Fibroblast of pulmonary artery (primary cell): ENCODE data around the gene LRRC8B.
"Not testable (repeated sequence)": the region's sequence is repeated elsewhere in the genome, so short reads cannot be mapped to it uniquely, and the experiment has no call there.

Experiments used
- DNase-seq: peaks from one replicate; pipeline ENCODE4 v3.0.0-alpha.2; 2010; ENCODE audit warnings: low read depth
- H3K4me3 ChIP-seq: replicated peaks from 2 replicates; pipeline ENCODE4 v1.5.1; 2011; ENCODE audit warnings: low read depth, mild to moderate bottlenecking, control low read depth, low read length, moderate library complexity
- TF ChIP-seq, protein P1 (sequence below): IDR thresholded peaks from 2 replicates; pipeline ENCODE4 v1.5.1; 2011; ENCODE audit warnings: mild to moderate bottlenecking, control low read depth, low read length, inconsistent platforms; ENCODE audit errors: missing control alignments

LRRC8B gene

GRCh38 chr1:89487972-89488371 is 36.7 kb upstream of the LRRC8B start:
- TF ChIP-seq, protein P1, sequence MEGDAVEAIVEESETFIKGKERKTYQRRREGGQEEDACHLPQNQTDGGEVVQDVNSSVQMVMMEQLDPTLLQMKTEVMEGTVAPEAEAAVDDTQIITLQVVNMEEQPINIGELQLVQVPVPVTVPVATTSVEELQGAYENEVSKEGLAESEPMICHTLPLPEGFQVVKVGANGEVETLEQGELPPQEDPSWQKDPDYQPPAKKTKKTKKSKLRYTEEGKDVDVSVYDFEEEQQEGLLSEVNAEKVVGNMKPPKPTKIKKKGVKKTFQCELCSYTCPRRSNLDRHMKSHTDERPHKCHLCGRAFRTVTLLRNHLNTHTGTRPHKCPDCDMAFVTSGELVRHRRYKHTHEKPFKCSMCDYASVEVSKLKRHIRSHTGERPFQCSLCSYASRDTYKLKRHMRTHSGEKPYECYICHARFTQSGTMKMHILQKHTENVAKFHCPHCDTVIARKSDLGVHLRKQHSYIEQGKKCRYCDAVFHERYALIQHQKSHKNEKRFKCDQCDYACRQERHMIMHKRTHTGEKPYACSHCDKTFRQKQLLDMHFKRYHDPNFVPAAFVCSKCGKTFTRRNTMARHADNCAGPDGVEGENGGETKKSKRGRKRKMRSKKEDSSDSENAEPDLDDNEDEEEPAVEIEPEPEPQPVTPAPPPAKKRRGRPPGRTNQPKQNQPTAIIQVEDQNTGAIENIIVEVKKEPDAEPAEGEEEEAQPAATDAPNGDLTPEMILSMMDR, result no peak
- no peak overlapping the region for H3K4me3 ChIP-seq
- no peak for DNase-seq

GRCh38 chr1:89489047-89489729 is 35.4 kb upstream of the LRRC8B start:
- TF ChIP-seq, protein P1, result no peak
- no peak overlapping the region for H3K4me3 ChIP-seq
- DNase-seq, result peak; percentile 41

- no peak overlapping the region for H3K4me3 ChIP-seq
- no peak for DNase-seq
- TF ChIP-seq, protein P1, result no peak
Measured at GRCh38 chr1:89490389-89490788, 34.2 kb upstream of the LRRC8B start.

GRCh38 chr1:89499320-89499719 is 25.3 kb upstream of the LRRC8B start:
- no peak for DNase-seq
- H3K4me3 ChIP-seq, result no peak overlapping the region
- TF ChIP-seq, protein P1, result no peak

GRCh38 chr1:89502042-89502441 is 22.6 kb upstream of the LRRC8B start:
- no peak overlapping the region for H3K4me3 ChIP-seq
- DNase-seq, result no peak
- TF ChIP-seq, protein P1, result no peak

DNA sequence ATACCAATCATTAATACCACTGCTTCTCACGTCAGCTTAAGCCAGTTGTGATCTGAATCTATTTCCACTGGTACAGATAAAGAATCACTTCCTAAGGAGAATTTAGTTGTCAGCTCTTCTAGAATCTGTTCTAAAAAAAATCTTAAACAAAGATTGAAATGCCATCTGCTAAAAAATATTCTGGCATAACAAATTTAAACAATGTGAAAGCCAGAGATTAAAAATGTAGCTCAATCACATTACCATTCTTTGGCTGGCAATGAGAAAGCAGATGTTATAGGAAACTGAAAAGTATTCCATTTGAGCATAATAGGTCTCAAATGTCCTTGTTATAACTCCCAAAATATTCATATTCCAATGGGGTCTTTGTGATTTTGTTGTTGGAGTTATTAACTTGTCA is 21.7 kb upstream of the LRRC8B start:
- no peak for DNase-seq
- no peak overlapping the region for H3K4me3 ChIP-seq
- TF ChIP-seq, protein P1, result no peak

- no peak overlapping the region for H3K4me3 ChIP-seq
- TF ChIP-seq, protein P1, result no peak
- DNase-seq, result no peak
Measured at GRCh38 chr1:89503690-89504089, 20.9 kb upstream of the LRRC8B start.

DNA sequence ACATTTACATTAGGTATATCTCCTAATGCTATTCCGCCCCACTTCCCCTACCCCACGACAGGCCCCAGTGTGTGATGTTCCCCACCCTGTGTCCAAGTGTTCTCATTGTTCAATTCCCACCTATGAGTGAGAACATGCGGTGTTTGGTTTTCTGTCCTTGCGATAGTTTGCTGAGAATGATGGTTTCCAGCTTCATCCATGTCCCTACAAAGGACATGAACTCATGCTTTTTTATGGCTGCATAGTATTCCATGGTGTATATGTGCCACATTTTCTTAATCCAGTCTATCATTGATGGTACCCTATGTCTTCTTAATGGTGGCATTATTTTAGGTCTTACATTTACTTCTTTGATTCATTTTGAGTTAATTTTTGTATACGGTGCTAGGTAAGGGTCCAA is 14.6 kb upstream of the LRRC8B start:
- not testable (repeated sequence) for H3K4me3 ChIP-seq, DNase-seq
